ENCODE data around the gene CCDC27.

Gene CCDC27

GRCh38 chr1:3814771-3815561 is 62.7 kb downstream of the CCDC27 start:
- H3K4me3 ChIP-seq (ENCODE audit: low read depth, low read length): no peak overlapping the region
- H3K9me3 ChIP-seq: no peaks in the 10 kb centered on the region
- H3K27me3 ChIP-seq: no peaks in the 10 kb centered on the region
- DNase-seq: no peak
- no peaks in the 10 kb centered on the region for H3K36me3 ChIP-seq
- H3K4me1 ChIP-seq: no peaks in the 10 kb centered on the region
- TF ChIP-seq, protein P1, sequence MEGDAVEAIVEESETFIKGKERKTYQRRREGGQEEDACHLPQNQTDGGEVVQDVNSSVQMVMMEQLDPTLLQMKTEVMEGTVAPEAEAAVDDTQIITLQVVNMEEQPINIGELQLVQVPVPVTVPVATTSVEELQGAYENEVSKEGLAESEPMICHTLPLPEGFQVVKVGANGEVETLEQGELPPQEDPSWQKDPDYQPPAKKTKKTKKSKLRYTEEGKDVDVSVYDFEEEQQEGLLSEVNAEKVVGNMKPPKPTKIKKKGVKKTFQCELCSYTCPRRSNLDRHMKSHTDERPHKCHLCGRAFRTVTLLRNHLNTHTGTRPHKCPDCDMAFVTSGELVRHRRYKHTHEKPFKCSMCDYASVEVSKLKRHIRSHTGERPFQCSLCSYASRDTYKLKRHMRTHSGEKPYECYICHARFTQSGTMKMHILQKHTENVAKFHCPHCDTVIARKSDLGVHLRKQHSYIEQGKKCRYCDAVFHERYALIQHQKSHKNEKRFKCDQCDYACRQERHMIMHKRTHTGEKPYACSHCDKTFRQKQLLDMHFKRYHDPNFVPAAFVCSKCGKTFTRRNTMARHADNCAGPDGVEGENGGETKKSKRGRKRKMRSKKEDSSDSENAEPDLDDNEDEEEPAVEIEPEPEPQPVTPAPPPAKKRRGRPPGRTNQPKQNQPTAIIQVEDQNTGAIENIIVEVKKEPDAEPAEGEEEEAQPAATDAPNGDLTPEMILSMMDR (IDR thresholded peaks at IDR 0.05; ENCODE audit: low read depth, low read length): no peak

GRCh38 chr1:3816331-3817137 is 64.3 kb downstream of the CCDC27 start:
- DNase-seq: no peak
- Histone ChIP-seq H3K4me1 (peaks cover 6% of the 10 kb centered on the region), H3K4me3 (ENCODE audit: low read depth, low read length) (no peak overlapping the region), H3K36me3 (no peaks in the 10 kb centered on the region), H3K27me3 (no peaks in the 10 kb centered on the region), H3K9me3 (no peaks in the 10 kb centered on the region)
- TF ChIP-seq, protein P1 (IDR thresholded peaks at IDR 0.05; ENCODE audit: low read depth, low read length): no peak

GRCh38 chr1:3817138-3817740 is 65.0 kb downstream of the CCDC27 start:
- no peak for DNase-seq
- Histone ChIP-seq H3K9me3 (no peaks in the 10 kb centered on the region), H3K27me3 (no peaks in the 10 kb centered on the region), H3K36me3 (no peaks in the 10 kb centered on the region), H3K4me1 (peaks cover 10% of the 10 kb centered on the region), H3K4me3 (ENCODE audit: low read depth, low read length) (no peak overlapping the region)
- TF ChIP-seq, protein P1 (IDR thresholded peaks at IDR 0.05; ENCODE audit: low read depth, low read length): no peak

DNA sequence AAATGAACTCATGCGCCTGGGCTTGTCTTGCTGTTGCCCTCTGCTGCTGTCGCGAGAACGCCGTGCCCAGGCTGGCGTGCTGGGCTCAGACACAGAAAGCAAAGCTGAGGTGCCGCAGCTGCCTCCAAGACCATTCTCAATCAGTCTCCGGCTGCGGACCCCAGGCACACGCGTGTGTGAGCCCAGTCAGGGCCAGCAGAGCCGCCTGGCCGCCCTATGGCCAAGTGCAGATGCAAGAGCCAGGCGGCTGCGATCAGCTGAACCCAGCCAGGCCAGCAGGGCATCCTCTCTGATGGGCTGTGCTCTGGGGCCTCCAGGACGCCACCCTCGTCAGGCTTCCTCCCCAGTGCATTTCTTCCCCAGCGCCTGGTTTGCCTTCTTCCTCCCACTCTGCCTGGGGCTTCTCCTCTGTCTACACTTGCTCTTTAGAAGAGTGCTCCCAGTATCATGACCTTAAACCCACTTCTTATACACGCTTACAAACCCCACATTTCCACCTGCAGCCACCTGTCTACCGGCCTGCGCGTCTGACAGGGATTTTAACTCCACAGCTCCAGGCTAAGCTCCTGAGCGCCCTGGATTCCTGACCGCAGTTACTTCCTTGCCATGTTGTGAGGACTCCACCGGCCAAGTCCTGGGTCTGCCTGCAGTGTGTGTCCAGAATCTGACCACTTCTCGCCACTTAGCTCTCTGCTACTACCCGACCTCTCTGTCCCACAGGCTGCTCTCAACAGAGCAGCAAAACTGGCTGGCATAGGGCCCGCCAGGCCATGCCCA is 65.8 kb downstream of the CCDC27 start:
- peaks cover 10% of the 10 kb centered on the region for H3K4me1 ChIP-seq
- H3K4me3 ChIP-seq (ENCODE audit: low read depth, low read length): no peak overlapping the region
- no peak for DNase-seq
- TF ChIP-seq, protein P1 (IDR thresholded peaks at IDR 0.05; ENCODE audit: low read depth, low read length): no peak
- no peaks in the 10 kb centered on the region for H3K27me3 ChIP-seq
- no peaks in the 10 kb centered on the region for H3K9me3 ChIP-seq
- H3K36me3 ChIP-seq: no peaks in the 10 kb centered on the region

GRCh38 chr1:3819771-3820200 is 67.5 kb downstream of the CCDC27 start:
- Histone ChIP-seq H3K4me3 (ENCODE audit: low read depth, low read length) (no peak overlapping the region), H3K27me3 (no peaks in the 10 kb centered on the region), H3K9me3 (no peaks in the 10 kb centered on the region), H3K36me3 (no peaks in the 10 kb centered on the region), H3K4me1 (peaks cover 10% of the 10 kb centered on the region)
- TF ChIP-seq, protein P1 (IDR thresholded peaks at IDR 0.05; ENCODE audit: low read depth, low read length): no peak
- no peak for DNase-seq
